GM12891 (cell line): ENCODE data around the gene LRP1.

Source experiments
- POLR2A ChIP-seq: IDR thresholded peaks from 2 replicates; pipeline ENCODE4 v1.6.1; 2011; ENCODE audit warnings: low read depth, low read length, control low read depth
- POLR2AphosphoS5 ChIP-seq: IDR thresholded peaks from 2 replicates; pipeline ENCODE4 v1.6.1; 2011; ENCODE audit warnings: low read depth, low read length, control low read depth
- POU2F2 ChIP-seq: IDR thresholded peaks from 2 replicates; pipeline ENCODE4 v1.6.1; 2011; ENCODE audit warnings: low read depth, mild to moderate bottlenecking, control low read depth, low read length, moderate library complexity
- SPI1 ChIP-seq: IDR thresholded peaks from 2 replicates; pipeline ENCODE4 v1.6.1; 2011; ENCODE audit warnings: low read depth, low read length, control low read depth
- TAF1 ChIP-seq: IDR thresholded peaks from 2 replicates; pipeline ENCODE4 v1.6.1; 2011; ENCODE audit warnings: low read depth, low read length, control low read depth

GRCh38 chr12:57134949-57135348, 6.7 kb downstream of the LRP1 start:
- TF ChIP-seq POLR2AphosphoS5 (no peak), POLR2A (no peak), TAF1 (no peak), SPI1 (no peak), POU2F2 (no peak)
